ENCODE results near the gene PIGU.

The PIGU gene

DNA sequence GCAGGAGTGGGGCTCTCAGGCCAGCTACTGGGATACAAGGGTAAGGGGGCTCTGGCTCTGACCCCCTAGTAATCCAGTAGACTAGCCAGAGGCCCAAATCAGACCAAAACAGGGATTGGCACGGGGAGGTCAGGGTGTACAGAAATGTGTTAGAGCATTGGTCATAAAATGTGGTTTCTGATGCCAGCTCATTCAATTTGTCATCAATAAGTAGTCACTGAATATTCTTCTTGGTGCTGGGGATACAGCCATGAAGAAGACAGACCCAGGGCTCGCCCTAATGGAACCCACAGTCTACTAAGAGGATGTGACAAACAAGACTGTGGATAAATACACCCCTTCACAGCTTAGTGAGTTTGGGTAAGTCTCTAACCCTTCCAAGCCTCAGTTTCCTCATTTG, 107.3 kb downstream of the PIGU start:
- no peak overlapping the region for H3K27ac ChIP-seq (ENCODE audit: extremely low read depth, low read depth, low read length)
- no peak for TF ChIP-seq GLIS1 (tag by site-specific recombination; IDR thresholded peaks at IDR 0.05)
- TF ChIP-seq ZNF214 (tag by site-specific recombination; IDR thresholded peaks at IDR 0.05; ENCODE audit: borderline replicate concordance) = no peak
- TF ChIP-seq ZNF114 (tag by site-specific recombination; IDR thresholded peaks at IDR 0.05) = no peak
- no peak for TF ChIP-seq OVOL3 (tag by site-specific recombination; IDR thresholded peaks at IDR 0.05)
- TF ChIP-seq ZNF302 (tag by site-specific recombination; IDR thresholded peaks at IDR 0.05; ENCODE audit: low read depth) = no peak
- TF ChIP-seq ZFP37 (tag by site-specific recombination; IDR thresholded peaks at IDR 0.05) = no peak
- TF ChIP-seq ZFP69B (tag by site-specific recombination; IDR thresholded peaks at IDR 0.05) = no peak
- no peak for TF ChIP-seq YY1 (tag by site-specific recombination; IDR thresholded peaks at IDR 0.05)
- TF ChIP-seq, protein P1, sequence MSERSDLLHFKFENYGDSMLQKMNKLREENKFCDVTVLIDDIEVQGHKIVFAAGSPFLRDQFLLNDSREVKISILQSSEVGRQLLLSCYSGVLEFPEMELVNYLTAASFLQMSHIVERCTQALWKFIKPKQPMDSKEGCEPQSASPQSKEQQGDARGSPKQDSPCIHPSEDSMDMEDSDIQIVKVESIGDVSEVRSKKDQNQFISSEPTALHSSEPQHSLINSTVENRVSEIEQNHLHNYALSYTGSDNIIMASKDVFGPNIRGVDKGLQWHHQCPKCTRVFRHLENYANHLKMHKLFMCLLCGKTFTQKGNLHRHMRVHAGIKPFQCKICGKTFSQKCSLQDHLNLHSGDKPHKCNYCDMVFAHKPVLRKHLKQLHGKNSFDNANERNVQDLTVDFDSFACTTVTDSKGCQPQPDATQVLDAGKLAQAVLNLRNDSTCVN (tag by site-specific recombination; optimal IDR thresholded peaks at IDR 0.05) = no peak
- TF ChIP-seq ZBTB48 (tag by site-specific recombination; IDR thresholded peaks at IDR 0.05) = no peak
- TF ChIP-seq, protein P2, sequence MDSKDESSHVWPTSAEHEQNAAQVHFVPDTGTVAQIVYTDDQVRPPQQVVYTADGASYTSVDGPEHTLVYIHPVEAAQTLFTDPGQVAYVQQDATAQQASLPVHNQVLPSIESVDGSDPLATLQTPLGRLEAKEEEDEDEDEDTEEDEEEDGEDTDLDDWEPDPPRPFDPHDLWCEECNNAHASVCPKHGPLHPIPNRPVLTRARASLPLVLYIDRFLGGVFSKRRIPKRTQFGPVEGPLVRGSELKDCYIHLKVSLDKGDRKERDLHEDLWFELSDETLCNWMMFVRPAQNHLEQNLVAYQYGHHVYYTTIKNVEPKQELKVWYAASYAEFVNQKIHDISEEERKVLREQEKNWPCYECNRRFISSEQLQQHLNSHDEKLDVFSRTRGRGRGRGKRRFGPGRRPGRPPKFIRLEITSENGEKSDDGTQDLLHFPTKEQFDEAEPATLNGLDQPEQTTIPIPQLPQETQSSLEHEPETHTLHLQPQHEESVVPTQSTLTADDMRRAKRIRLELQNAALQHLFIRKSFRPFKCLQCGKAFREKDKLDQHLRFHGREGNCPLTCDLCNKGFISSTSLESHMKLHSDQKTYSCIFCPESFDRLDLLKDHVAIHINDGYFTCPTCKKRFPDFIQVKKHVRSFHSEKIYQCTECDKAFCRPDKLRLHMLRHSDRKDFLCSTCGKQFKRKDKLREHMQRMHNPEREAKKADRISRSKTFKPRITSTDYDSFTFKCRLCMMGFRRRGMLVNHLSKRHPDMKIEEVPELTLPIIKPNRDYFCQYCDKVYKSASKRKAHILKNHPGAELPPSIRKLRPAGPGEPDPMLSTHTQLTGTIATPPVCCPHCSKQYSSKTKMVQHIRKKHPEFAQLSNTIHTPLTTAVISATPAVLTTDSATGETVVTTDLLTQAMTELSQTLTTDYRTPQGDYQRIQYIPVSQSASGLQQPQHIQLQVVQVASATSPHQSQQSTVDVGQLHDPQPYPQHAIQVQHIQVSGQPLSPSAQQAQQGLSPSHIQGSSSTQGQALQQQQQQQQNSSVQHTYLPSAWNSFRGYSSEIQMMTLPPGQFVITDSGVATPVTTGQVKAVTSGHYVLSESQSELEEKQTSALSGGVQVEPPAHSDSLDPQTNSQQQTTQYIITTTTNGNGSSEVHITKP (tag by site-specific recombination; IDR thresholded peaks at IDR 0.05) = no peak
- H3K4me1 ChIP-seq (ENCODE audit: control insufficient read depth, insufficient read depth, low read length) = no peaks in the 10 kb centered on the region
- no peaks in the 10 kb centered on the region for H3K9me3 ChIP-seq (ENCODE audit: control insufficient read depth, insufficient read depth, low read depth, low read length)
- no peak overlapping the region for H3K4me3 ChIP-seq (ENCODE audit: low read depth, low read length)
- CTCF ChIA-PET = no interaction called here
- peaks cover 0 to 3% of the 10 kb centered on the region in 2 experiments; a peak in 2 of 3 replicates for H3K36me3 ChIP-seq (ENCODE audit: control insufficient read depth in 2 of 2, insufficient read depth in 1 of 2, low read length in 2 of 2)
- POLR2A ChIA-PET = no interaction called here

DNA sequence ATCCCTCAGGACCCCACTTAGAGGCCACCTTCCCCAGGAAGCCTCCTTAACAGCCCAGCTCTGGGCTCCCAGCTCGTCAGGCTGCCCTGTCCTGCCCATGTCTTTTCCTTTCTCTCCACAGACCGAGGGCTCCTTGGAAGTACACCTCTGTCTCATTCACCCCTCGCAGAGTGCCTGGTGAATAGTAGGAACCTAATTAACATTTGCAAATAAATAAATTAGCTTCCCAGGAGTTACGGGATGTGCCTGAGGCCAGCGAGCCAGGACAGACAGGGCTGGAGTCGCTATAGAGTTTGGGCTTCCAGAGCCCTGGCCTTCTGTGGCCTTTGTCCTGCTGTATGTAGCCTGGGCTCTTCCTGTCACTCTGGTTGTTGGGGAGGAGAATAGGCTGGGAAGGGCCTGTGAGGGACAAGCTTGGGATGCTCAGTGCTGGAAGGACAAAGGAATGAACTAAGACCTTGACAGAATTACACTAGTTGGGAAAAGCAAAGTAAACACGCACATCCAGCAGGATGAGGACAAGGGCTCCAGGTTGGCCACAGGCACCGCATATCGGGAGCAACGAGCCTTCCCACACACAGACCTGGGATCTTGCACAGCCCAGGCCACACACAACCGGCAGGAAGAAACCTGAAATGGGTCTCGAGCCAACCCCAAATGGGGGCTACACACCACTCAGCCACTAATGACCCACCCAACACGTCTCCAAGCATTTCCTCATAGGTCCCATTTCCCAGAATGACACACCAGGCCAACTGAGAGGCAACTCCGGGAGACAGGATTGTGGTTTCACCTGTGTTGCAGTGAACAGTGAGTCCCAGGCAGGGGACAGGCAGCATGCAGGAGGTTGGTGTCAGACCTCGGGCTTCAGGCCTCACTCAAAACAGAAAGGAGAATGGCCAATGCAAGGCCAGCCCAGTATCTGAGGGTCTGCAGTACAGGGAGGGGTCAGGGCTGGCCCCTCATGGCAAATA, 108.7 kb downstream of the PIGU start:
- ChIA-PET POLR2A (no interaction called here), CTCF (interaction anchor here (0.9 kb wide), 1 partner anchor 11 kb away, joined by 4 read pairs; no protein-coding TSS in a partner anchor)
- no peaks in the 10 kb centered on the region for H3K4me1 ChIP-seq (ENCODE audit: control insufficient read depth, insufficient read depth, low read length)

More for the DNA sequence above, 108.7 kb downstream of the PIGU start:
- Histone ChIP-seq H3K9me3 (ENCODE audit: control insufficient read depth, insufficient read depth, low read depth, low read length) (no peaks in the 10 kb centered on the region), H3K36me3 (ENCODE audit: control insufficient read depth in 2 of 2, insufficient read depth in 1 of 2, low read length in 2 of 2) (peaks cover 0 to 3% of the 10 kb centered on the region in 2 experiments; a peak in 2 of 3 replicates), H3K27ac (ENCODE audit: extremely low read depth, low read depth, low read length) (no peak overlapping the region), H3K4me3 (ENCODE audit: low read depth, low read length) (no peak overlapping the region)
- TF ChIP-seq ZNF621 (tag by site-specific recombination; IDR thresholded peaks at IDR 0.05) = no peak
- TF ChIP-seq ZIC2 (tag by site-specific recombination; IDR thresholded peaks at IDR 0.05) = no peak
- TF ChIP-seq, protein P3, sequence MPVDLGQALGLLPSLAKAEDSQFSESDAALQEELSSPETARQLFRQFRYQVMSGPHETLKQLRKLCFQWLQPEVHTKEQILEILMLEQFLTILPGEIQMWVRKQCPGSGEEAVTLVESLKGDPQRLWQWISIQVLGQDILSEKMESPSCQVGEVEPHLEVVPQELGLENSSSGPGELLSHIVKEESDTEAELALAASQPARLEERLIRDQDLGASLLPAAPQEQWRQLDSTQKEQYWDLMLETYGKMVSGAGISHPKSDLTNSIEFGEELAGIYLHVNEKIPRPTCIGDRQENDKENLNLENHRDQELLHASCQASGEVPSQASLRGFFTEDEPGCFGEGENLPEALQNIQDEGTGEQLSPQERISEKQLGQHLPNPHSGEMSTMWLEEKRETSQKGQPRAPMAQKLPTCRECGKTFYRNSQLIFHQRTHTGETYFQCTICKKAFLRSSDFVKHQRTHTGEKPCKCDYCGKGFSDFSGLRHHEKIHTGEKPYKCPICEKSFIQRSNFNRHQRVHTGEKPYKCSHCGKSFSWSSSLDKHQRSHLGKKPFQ (tag by site-specific recombination; IDR thresholded peaks at IDR 0.05) = no peak
- 0 out of 2 replicates have a peak, but pooled peaks have one; percentile 5 for TF ChIP-seq ZNF366 (tag by site-specific recombination; conservative IDR thresholded peaks at IDR 0.05)

Measured in HEK293 (cell line).